HG03520 (cell line): ENCODE data around the gene MCM3.
A peak's percentile ranks its signal among the peaks of the same experiment; 100 is the strongest.

Experiments used
- ATAC-seq: cut with Tn5 transposase; IDR thresholded peaks from one replicate; pipeline ENCODE4 v1.9.1; 2021; ENCODE audit warnings: mild to moderate bottlenecking, moderate library complexity; ENCODE audit not compliant: unreplicated experiment

Gene MCM3

DNA sequence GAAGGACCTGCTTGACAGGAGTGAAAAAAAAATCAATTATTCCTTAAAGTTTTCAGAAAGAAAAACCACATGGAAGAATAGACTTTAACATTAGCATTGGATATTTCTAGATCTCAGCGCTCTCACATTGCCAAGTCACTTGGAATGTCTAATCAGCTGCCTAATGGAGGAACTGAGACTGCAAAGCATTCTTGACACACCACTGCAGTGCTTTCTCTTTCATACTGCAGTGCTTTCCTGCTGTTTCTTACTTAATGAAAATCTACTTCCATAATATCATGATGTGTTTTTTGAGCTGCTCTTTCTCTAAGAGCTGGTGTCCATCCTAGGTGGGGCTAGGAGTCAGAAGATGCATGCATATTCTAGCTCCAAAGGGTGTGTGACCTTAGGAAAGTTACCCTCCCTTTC, 20.4 kb upstream of the MCM3 start:
- ATAC-seq = peak; percentile 53

DNA sequence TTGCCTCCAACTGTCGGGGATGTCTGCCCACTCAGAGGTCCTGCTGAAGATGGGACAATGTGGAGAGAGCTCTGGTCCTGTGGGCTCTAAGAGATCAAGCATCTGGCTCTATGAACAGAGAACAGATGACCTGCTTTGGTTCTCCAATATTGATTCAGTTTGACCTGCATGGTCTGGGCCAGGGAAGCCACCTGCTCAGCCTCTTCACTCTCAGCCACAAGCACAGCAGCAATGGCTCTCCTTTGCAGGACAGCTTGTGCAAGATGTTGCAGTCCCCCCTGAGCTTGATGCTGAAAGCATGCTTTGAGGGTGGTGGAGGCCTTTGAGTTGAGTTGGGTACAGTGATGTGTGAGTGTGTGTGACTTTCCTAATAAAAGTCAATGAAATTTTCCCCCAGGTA, 18.6 kb upstream of the MCM3 start:
- ATAC-seq = no peak

GRCh38 chr6:52301326-52301725, 16.8 kb upstream of the MCM3 start:
- no peak for ATAC-seq

GRCh38 chr6:52300489-52300931, 16.0 kb upstream of the MCM3 start:
- no peak for ATAC-seq

DNA sequence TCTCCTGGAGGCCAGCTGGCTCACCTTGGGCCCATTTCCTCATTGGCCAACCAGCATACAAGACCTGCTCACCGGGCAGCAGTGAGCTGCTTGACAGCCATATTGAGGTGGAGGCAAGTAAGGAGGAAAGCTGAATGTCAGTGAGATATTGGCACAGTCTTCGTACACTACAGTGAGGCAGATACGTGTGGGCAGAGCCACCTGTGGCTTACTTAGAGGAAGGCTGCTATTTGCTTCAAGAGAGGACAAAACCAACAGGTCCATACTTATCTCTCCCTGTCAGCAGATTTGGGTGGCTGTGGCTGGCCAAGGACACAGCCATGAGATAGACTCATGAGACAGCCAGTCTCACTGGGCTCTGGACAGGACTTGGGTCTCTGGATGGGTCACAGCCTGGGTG, 15.1 kb upstream of the MCM3 start:
- ATAC-seq = no peak

DNA sequence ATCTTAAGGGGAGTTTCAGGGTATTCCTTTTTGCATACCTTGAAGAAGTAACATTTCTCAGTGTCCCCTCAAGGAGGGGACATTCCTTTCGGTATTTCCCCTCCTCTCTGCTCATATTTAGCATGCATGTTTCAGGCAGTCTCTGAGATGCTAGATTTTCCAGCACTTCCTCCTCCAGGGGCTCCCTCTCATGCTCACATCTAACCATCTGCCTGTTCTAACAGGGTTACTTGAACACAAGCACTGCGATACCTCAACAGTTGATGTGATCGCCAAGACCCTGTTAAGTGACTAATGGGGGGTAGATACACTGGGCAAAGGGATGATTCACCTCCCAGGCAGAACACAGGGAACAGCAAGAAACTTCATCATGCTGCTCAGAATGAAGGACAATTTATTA, 12.9 kb upstream of the MCM3 start:
- ATAC-seq = peak; percentile 33

- no peak for ATAC-seq
These were observed 8.5 kb upstream of the MCM3 start for GRCh38 chr6:52293067-52293466.

GRCh38 chr6:52288841-52289240, 4.3 kb upstream of the MCM3 start:
- no peak for ATAC-seq

DNA sequence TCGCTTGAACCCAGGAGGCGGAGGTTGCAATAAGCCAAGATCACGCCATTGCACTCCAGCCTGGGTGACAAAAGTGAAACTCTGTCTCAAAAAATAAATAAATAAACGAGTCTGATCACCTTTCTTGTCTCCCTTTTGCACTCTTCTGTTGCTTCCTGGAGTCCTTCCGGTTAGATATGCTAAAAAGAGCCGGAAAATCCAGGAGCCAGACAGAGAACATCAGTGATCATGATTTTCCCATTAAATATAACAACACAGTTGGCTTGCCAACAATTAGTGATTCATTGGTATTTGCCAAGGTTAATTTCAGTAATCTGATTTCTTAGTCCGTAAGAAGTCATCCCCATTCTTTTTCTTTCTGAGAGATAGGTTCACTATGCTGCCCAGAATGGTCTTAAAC, 3.7 kb upstream of the MCM3 start:
- ATAC-seq = no peak

DNA sequence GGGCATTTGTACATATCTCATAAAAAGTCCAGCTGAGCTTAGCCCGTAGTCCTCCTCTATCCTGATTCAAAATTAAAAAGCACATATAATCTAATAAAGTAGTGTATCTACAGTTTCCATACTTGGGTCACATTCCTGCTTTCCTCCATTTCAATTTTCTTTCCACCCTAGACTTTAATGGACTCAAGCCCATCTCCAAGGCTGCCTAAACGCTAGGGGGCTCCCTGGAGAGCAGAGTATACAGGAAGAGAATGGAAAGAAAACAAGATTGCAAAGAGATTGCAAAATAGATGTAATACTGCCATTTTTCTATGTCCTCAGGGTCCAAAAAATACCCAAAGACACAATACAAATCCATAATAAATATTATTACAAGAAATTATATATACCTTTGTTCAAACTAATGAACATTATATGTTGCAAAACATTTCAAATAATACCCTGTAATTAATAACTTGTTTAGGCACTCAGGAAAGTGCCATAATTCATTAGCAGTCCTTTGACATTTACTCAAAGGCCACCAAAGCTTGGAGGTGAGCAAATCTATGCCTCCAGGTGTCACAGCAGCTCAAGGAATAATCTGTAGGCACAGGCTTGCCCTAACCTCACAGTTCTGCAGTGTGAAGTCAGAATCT, 2.4 kb upstream of the MCM3 start:
- ATAC-seq = no peak

GRCh38 chr6:52285177-52286068, 881 bp upstream of the MCM3 start:
- ATAC-seq = no peak

- ATAC-seq = peak; percentile 6
These were observed 447 bp downstream of the MCM3 start for GRCh38 chr6:52284131-52284459.

- no peak for ATAC-seq
These were observed 1.4 kb downstream of the MCM3 start for GRCh38 chr6:52283111-52283510.

DNA sequence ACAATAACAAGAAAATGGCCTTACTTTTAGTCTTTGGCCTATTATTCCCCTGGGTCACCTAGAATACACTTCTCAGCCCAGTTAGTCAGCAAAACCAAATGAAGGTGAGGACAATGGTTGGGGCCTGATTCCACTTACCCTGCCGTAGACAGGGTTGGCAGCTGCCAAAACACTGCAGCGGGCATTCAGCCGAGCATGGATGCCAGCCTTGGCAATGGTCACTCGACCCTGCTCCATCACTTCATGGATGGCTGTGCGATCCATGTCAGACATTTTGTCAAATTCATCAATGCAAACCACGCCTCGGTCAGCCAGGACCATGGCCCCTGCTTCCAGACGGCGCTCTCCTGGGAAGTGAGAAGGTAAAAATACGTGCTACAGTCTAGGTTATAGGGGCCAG, 8.4 kb downstream of the MCM3 start:
- ATAC-seq = no peak

GRCh38 chr6:52271852-52272460, 12.6 kb downstream of the MCM3 start:
- ATAC-seq = no peak

DNA sequence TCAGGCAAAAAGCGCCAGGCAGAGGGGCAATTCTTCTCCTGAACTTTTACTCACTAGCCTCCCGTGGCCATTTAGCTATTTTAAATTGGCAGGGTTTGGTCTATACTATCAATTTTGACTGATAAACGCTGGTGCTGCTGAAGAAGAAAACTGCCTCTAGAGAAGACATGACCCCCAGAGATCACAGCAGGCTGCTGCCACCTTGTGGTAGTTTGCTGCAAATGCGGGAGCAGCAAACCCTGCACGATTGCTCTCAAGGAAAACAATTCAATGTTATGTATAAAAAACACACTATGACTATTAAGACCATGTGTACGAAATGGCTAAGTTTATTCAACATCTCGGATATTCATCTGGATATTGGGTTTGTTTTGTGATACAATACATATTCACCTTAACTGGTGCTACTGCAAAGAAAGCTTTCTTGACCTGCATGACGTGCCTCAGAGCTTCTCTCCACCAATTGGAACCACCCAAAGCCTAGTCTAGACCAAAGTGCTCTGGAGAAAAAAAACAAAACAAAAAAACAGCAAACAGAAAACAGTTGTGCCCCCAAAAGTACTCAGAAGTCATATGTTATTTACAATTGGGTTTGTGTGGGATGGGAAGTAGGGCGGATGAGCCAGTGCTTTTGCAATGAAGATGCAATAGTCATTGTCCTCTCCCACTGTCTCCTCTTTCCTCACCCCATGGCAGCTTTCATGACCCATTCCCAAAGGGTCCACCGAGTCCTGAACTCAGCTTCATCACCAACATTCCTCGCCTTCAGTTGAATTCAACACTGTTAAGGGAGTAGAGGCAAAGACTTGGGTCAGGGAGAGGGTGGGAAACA, 20.6 kb downstream of the MCM3 start:
- peak; percentile 88 for ATAC-seq

- ATAC-seq = no peak
These were observed 21.8 kb downstream of the MCM3 start for GRCh38 chr6:52262620-52263344.

- ATAC-seq = no peak
These were observed 23.3 kb downstream of the MCM3 start for GRCh38 chr6:52261229-52261628.

DNA sequence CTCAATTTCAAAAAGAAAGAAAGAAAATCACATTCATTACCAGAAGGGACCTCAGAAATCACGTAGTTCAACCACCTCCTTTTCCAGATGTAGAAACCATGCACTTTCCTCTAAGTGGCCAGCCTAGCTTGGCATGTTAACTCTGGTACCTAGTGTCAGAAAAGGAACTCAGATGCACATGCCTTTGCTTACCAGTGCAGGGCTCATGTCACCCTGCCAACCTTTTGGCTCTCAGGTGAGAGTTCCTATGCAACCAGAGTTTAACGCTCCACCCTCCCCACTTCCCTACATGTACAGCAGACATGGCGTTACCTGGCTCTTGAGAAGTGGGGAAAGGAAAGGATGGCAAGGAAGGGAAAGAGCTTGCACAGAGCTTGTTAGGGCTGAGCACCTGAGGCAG, 23.9 kb downstream of the MCM3 start:
- ATAC-seq = no peak

- no peak for ATAC-seq
These were observed 29.1 kb downstream of the MCM3 start for GRCh38 chr6:52255434-52255833.
